ENCODE measurements around the gene LPIN2. TPM values are rescaled to one million over a fixed set of nuclear protein-coding genes. Genes with fewer than 3 reads are reported as not detected.

Gene LPIN2
- total RNA-seq, 1 donor: 43.7 TPM

DNA sequence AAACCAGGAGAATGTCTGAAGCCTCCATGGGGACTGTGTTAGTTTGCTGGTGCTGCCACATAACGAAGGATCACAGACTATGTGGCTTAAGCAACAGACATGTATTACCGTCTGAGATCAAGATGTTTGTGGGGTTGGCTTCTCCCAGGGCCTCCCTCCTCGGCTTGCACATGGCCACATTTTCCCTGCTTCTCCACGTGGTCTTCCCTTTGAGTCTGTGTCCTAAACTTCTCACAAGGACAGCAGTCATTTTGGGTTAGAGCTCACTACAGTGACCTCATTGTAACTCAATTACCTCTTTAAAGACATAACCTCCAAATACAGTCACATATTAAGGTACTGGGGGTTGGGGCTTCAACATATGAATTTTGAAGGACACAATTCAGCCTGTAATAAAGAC, 44.6 kb upstream of the LPIN2 start:
- DNase-seq (ENCODE audit: low read depth): no peak
- TF ChIP-seq, protein P1, sequence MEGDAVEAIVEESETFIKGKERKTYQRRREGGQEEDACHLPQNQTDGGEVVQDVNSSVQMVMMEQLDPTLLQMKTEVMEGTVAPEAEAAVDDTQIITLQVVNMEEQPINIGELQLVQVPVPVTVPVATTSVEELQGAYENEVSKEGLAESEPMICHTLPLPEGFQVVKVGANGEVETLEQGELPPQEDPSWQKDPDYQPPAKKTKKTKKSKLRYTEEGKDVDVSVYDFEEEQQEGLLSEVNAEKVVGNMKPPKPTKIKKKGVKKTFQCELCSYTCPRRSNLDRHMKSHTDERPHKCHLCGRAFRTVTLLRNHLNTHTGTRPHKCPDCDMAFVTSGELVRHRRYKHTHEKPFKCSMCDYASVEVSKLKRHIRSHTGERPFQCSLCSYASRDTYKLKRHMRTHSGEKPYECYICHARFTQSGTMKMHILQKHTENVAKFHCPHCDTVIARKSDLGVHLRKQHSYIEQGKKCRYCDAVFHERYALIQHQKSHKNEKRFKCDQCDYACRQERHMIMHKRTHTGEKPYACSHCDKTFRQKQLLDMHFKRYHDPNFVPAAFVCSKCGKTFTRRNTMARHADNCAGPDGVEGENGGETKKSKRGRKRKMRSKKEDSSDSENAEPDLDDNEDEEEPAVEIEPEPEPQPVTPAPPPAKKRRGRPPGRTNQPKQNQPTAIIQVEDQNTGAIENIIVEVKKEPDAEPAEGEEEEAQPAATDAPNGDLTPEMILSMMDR (IDR thresholded peaks at IDR 0.05; ENCODE audit: insufficient read depth, low read length): no peak
- no peak overlapping the region for H3K4me3 ChIP-seq (ENCODE audit: low read depth, low read length)

DNA sequence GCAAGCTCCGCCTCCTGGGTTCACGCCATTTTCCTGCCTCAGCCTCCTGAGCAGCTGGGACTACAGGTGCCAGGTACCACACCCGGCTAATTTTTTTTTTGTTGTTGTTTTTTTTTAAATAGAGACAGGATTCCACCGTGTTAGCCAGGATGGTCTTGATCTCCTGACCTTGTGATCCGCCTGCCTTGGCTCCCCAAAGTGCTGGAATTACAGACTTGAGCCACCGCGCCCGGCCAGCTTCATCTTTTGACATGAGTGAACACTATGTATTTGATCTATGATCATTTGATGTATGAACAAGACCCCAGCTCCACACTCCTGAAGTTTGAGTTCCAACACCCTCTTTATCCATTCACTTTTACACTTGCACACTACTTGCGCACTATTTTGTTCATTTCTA, 43.4 kb upstream of the LPIN2 start:
- TF ChIP-seq, protein P1 (IDR thresholded peaks at IDR 0.05; ENCODE audit: insufficient read depth, low read length): no peak
- H3K4me3 ChIP-seq (ENCODE audit: low read depth, low read length): no peak overlapping the region
- no peak for DNase-seq (ENCODE audit: low read depth)

DNA sequence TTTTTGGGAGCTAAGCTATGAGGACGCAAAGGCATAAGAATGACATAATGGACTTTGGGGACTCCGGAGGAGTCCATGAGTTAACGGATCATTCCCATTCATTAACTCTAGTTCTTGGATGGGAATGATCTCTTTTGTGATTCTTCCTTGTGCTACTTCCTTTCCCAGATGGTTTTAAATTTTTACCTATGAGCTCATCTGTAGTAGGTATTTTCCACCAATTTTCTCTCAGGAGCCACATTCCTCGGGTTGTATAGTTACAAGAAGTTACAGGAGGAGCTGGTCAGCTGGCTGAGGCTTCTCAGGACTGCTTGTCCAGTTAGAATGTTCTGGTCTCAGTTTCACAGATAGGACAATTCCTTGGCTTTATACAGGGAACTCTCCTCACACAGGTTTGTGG, 42.9 kb upstream of the LPIN2 start:
- TF ChIP-seq, protein P1 (IDR thresholded peaks at IDR 0.05; ENCODE audit: insufficient read depth, low read length): no peak
- DNase-seq (ENCODE audit: low read depth): peak; percentile 6
- H3K4me3 ChIP-seq (ENCODE audit: low read depth, low read length): no peak overlapping the region

DNA sequence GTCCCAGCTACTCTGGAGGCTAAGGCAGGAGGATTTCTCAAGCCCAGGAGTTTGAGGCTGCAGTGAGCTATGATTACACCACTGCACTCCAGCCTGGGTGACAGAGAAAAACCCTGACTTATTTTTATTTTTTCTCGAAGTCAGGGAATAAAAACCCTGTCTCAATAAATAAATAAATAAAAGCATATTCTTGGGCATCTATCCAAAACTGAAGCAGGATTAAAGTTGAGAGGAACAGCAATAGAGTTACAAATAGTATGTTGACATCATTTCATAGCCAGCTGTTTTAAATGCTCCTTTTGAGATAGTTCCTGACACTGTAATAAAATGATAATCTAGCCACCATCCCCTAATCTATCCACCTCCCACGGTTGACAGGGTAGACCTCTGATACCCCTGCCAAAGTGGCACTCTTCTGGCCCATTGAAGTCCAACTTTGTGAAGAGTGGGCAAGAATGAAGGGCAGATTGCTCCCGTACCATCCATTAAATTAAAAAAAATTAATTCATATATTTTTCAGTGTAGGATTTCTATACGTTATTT, 42.3 kb upstream of the LPIN2 start:
- TF ChIP-seq, protein P1 (IDR thresholded peaks at IDR 0.05; ENCODE audit: insufficient read depth, low read length): no peak
- DNase-seq (ENCODE audit: low read depth): peak; percentile 19
- no peak overlapping the region for H3K4me3 ChIP-seq (ENCODE audit: low read depth, low read length)

DNA sequence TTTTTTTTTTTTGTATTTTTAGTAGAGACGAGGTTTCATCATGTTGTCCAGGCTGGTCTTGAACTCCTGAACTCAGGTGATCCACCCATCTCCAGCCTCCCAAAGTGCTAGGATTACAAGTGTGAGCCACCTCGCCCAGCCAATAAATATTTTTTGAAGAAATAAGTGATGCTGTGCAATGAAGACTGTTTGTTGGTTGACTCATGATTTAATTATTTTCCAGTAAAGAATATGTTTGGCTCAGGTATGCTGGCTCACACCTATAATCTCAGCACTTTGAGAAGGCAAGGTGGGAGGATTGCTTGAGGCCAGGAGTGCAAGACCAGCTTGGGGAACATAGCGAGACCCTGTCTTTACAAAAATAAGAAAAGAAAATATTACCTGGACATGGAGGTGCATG, 41.8 kb upstream of the LPIN2 start:
- H3K4me3 ChIP-seq (ENCODE audit: low read depth, low read length): no peak overlapping the region
- DNase-seq (ENCODE audit: low read depth): no peak
- TF ChIP-seq, protein P1 (IDR thresholded peaks at IDR 0.05; ENCODE audit: insufficient read depth, low read length): no peak

DNA sequence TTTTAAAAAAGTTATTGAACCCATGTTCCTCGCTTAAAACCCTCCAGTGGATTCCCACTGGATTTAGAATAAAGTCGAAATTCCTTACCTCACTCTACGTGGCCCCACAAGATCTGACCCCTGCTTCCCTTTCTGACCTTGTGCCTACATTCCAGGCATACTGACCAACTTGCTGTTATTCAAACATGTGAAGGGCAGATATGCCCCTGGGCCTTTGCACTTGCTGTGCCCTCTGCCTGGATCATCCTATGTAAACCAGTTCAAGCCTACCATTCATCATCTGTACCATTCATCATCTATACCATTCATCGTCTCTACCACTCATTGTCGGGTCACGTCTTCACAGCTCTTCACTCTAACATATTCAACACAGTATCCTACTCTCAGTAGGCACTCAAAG, 41.3 kb upstream of the LPIN2 start:
- H3K4me3 ChIP-seq (ENCODE audit: low read depth, low read length): no peak overlapping the region
- TF ChIP-seq, protein P1 (IDR thresholded peaks at IDR 0.05; ENCODE audit: insufficient read depth, low read length): no peak
- no peak for DNase-seq (ENCODE audit: low read depth)

DNA sequence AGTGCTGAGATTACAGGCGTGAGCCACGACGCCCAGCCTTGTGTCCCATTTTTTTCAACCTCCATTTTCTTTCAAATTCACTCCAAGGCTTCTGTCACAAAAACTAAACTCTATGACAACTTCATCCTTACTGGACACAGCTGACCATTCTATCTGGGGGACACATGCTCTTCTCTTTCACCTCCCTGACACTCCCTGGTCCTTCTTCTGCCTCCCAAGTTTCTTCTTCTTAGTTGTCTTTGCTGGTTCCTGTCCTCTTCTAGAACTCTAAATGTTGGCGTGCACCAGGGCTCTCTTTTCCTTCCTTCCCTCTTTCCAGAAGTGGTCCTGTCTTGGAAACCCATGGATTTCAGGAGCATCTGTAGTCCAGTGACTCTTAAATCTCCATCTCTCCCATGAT, 40.1 kb upstream of the LPIN2 start:
- DNase-seq (ENCODE audit: low read depth): no peak
- no peak overlapping the region for H3K4me3 ChIP-seq (ENCODE audit: low read depth, low read length)
- TF ChIP-seq, protein P1 (IDR thresholded peaks at IDR 0.05; ENCODE audit: insufficient read depth, low read length): no peak

Data from fibroblast of the aortic adventitia (primary cell).